Fibroblast of skin of right quadriceps (primary cell): ENCODE measurements around the gene MT1M.
A peak's percentile ranks its signal among the peaks of the same experiment; 100 is the strongest.

ENCODE experiments used
- DNase-seq: peaks from one replicate; pipeline ENCODE4 v3.0.0-alpha.2; 2013

MT1M gene

DNA sequence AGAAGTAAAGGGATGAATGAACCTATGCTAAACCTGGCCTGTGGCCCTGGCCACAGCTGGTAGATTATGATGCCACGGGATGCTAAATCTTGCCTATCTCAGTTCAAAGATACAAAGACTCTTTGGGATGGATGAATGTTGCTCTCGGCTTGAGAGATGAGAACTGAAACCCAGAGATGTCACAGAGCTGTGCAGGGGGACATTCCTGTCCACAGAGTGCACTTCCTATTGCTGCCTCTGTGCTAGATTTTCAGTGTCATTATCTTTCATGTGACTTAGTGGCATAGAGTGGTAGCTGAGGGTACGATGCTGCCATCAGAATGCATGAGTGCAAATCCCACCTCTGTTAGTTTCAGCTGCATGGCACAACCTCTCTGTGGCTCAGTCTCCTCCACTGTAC is 2.3 kb upstream of the MT1M start:
- no peak for DNase-seq

DNA sequence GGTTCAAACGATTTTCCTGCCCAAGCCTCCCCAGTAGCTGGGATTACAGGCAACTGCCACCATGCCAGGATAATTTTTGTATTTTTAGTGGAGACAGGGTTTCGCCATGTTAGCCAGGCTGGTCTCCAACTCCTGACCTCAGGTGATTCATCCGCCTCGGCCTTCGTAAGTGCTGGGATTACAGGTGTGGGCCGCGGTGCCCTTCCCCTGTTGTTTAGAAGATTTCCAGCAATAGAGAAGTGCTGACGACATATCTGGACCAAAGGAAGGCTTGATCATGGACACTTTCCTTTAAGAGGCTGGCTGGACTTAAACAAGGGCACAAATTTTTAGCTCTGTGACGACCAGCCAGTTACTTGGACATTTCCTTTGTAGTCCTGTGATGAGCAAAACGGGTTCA is 1.3 kb upstream of the MT1M start:
- no peak for DNase-seq

DNA sequence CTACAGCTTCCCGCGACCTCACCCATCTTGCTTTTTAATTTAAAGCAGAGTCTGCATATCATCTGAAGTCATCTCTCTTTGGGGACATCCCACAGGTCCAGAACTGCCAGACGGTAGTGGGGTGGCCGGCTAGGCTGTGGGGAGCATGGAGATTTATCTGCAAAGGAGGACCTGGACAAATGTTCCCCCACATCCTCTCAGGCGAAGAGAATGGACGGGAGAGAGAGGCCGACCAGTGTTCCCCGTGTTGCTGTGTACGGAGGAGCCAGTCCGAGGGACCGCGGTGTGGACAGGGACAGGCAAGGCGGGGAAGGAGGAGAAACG is 665 bp upstream of the MT1M start:
- DNase-seq: no peak

DNA sequence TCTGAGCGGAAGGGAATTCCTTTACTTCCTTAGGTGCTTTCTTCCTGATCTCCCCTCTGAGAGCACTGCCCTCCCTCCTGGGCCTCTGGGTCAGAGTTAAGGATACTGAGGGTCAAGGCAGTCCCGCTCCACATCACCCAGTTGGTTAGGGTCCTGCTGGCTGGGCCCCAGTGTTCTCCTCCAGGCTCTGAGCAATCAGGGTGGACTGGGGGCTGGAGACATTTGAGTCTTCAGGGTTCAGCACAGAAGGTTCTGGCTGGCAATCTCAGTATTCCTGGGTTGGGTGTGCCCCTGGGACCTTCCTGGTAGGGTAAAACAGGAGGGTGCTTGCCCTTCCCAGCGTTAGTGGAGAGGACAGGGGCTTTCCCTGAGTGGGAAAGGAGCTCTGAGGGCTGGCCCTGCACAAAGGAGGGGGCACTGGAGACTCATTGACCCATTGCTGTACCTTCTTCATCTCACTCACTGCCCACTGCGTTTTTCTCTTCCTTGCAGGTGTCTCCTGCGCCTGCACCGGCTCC is 448 bp downstream of the MT1M start:
- DNase-seq: no peak

DNA sequence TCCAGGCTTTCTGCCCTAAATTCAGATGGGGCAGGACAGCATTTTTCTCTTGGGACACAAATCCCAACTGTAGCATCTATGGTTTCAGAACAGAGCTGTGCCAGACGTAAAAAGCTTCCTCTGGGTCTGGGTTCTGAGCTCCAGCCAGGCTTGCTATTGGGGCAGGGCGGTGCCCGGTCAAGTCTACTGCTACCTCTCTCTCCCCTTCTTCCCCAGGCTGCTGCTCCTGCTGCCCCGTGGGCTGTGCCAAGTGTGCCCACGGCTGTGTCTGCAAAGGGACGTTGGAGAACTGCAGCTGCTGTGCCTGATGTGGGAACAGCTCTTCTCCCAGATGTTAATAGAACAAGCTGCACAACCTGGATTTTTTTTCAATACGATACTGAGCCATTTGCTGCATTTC is 1.1 kb downstream of the MT1M start:
- DNase-seq: no peak

DNA sequence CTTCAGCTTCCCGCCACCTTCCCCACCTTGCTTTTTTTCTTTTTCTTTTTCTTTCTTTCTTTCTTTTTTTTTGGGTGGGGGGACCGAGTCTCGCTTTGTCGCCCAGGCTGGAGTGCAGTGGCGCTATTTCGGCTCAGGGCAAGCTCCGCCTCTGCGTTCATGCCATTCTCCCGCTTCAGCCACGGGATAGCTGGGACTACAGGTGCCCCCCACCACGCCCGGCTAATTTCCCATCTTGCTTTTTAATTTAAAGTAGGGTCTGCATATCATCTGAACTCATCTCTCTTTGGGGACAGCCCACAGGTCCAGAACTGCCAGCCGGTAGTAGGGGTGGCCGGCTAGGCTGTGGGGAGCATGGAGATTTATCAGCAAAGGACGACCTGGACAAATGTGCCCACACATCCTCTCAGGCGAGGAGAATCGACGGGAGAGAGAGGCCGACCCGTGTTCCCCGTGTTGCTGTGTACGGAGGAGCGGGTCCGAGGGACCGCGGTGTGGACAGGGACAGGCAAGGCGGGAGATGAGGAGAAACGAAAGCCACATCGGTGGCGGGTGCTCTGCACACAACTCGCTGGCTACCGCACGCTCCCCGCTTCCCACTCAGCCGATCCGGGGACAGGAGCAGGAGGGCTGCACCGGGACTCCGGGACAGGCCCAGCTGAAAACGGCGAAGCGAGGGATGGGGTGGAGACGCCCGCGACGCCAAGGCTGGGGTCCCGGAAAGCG is 2.4 kb downstream of the MT1M start:
- DNase-seq: no peak

DNA sequence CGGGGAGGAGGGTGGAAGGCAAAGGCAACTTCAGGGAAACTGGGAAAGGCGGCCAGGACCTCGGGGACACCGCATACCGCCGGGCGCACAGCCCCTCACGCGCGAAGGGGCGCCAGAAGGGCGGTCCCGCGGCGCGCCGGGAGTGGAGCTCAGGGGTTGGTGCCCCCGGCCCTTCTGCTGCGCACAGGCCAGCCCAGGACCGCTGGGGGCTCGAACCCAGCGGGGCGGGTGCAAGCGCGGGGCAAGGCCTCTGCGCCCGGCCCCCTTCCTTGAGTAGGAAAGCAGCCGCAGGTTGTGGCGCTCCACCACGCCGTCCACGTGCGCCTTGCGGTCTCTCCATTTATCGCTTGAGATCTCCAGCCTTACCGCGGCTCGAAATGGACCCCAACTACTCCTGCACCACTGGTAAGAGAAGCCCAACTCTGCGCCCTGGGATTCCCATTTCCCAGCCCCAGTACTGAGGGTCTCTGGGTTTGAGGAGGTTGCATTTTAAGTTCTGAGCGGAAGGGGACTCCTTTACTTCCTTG is 3.0 kb downstream of the MT1M start:
- DNase-seq: no peak

DNA sequence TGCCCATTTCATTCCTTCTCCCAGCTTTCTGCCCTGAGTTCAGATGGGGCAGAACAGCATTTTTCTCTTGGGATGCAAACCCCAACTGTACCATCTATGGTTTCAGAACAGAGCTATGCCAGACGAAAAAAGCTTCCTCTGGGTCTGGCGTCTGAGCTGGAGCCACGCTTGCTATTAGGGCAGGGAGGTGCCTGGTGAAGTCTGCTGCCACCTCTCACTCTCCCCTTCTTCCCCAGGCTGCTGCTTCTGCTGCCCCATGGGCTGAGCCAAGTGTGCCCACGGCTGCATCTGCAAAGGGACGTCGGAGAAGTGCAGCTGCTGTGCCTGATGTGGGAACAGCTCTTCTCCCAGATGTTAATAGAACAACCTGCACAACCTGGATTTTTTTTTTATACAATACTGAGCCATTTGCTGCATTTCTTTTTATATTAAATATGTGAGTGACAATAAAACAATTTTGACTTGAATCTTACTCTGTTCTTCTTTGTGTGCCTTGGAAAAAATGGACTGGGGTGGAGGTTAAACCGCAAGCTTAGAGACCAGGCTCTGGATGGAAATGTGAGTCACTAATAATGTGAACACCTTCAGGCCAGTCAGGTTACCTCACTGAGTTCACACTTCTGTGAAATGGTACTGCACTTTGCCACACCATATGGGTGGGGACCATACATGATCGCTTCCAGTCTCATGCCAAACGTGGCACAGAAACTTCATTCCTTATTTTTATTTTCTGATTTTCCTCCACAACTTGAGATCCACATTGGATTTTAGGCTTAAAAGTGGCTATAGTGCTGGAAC is 4.4 kb downstream of the MT1M start:
- DNase-seq: no peak

DNA sequence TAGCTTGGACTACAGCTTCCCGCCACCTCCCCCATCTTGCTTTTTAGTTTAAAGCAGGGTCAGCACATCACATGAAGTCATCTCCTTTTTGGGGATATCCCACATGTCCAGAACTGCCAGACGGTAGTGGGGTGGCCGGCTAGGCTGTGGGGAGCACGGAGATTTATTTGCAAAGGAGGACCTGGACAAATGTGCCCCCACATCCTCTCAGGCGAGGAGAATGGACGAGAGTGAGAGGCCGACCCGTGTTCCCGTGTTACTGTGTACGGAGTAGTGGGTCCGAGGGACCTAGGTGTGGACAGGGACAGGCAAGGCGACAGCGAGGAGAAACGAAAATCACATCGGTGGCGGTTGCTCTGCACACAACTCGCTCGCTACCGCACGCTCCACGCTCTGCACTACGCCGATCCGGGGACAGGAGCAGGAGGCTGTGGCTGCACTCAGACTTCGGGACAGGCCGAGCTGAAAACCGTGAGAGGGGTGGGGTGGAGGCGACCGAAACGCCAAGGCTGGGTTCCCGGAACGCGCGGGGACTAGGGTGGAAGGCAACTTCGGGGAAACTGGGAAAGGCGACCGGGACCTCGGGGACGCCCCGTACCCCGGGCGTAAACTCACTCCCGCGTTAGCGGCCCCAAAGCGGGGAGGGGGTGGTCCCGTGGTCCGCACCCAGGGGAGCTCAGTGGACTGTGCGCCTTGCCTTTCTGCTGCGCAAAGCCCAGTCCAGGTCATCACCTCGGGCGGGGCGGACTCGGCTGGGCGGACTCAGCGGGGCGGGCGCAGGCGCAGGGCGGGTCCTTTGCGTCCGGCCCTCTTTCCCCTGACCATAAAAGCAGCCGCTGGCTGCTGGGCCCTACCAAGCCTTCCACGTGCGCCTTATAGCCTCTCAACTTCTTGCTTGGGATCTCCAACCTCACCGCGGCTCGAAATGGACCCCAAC is 5.6 kb downstream of the MT1M start, which contains the start of gene MT1A:
TSS of gene MT1A (plus strand) at position 853 of the 937 bp plus-strand sequence. CDS start at position 926, 73 bp downstream.
- no peak for DNase-seq

DNA sequence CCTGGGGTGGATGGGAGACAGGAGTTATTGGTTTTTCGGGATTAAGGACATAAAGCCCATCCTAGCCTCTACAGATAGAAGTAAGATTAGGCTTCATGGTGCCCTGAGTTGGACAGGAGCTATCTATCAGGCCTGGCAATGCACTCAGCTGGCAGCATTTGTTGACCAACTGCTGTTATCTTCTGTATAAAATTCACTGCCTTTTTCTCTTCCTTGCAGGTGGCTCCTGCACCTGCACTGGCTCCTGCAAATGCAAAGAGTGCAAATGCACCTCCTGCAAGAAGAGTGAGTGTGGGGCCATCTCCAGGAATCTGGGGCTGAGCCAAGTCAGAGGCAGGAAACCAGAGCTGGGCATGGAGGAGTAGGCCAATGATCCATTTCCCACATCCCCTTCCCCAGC is 6.6 kb downstream of the MT1M start:
- DNase-seq: no peak

DNA sequence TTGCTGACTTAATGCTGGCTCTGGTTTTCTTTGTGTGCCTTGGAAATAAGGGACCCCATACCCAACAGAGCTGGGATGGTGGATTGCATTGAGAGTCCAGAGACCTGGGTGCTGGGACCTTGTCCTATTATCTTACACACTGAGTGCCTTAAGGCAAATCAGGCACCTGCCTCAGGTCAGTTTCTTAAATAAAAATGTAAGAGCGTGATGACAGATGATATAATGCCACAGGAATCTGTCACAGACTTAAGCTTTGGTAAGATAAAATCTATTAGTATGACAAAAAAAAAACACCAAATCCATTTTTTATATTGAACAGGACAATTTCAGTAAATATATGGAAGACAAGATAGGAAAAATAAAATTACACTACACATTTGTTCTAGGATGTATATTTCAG is 7.6 kb downstream of the MT1M start:
- no peak for DNase-seq

DNA sequence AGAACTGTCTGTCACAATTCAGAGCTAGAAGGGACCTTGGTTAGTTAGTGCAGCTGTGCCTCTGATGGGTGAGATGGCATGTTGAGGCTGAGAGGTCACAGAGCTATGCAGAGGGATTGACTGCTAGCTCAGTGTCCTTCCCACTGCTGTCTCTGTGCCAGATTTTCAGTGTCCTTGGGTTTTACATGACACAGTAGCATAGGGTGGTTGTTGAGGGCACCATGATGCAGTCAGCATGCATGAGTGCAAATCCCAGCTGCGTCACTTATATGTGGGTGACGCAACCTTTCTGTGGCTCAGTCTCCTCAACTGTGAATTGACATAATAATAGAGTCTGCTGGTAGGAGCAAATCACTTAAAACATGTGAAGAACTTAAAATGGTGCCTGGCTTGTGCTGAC is 8.7 kb downstream of the MT1M start:
- no peak for DNase-seq

DNA sequence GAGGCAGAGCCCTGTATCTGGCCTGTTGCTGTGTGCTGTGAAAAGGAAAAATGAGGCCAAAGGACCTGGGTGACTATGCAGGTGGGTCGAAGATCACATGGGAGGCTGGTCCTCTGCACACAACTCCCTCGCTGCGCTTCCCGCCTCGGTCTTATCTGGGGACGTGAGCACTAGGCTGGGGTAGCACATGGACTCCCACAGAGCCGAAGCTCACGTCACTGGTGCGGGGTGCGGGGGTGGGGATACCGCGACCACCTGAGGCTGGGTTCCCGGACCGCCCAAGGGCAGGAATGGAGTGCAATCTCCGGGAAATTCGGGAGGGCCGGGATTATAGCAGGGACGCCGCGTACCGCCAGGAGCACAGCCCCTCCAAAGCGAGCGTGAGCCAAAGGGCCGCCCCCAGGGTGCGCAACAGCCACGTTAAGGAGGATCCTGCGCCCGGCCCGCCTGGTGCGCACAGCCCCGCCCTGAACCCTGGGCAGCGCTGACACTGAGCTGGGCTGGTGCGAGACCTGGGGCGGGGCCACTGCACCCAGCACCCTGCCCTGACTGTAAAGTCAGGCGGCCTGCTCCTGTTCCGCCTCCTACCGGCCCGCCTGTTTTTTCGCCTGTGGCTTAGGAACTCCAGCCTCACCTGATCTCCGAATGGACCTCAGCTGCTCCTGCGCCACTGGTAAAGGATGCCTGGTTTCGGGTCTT is 10.8 kb downstream of the MT1M start:
- peak; percentile 11 for DNase-seq

DNA sequence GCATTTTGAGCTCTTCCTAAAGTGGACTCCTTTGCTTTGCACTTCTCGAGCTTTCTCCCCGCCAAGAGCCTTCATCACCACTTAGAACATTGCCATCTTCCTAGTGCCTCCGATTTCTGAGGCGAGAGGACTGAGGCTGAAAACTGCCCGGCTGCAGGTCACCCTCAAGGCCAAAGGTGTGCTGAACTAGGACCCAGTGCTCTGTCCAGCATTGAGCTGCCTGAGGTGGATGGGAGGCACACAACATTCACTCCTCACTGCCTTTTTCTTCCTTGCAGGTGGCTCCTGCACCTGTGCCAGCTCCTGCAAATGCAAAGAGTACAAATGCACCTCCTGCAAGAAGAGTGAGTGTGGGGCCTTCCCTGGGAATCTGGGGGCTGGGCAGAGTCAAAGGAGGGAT is 11.4 kb downstream of the MT1M start:
- no peak for DNase-seq

DNA sequence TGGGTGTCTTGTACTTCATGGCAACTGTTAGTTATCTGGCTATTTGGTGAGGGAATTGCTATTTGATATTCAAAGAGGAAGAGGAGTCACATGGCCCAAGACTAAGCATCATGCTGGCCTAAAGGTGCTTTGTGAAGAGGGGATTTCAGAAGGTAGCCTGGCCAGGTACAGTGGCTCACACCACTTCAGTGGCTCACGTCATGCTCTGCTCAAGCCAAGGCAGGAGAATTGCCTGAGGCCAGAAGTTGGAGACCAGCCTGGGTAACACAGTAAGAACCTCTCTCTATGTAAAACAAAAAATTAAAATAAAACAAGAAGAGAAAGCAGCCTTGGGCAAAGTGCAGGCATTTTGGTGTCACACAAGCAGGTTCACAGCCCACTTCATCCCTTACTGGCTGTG is 12.9 kb downstream of the MT1M start:
- DNase-seq: no peak

DNA sequence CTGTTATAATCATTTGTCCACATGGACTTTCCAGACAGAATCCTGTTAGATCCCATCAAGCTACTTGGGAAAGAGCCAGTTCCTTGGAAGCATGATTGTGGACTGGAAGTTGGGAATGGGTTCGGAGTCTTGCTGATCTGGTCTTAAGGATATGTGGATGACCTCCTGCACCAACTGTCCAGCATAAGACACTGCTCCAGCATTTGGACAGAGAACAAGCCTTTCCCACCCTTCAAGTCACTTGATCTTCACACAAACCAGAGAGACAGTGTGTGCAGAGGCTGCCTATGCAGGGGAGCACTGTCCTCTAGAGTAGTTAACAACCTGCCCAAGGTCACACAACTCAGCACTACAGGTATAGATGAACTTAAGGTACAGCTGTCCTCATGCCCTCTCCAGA is 13.4 kb downstream of the MT1M start:
- no peak for DNase-seq

DNA sequence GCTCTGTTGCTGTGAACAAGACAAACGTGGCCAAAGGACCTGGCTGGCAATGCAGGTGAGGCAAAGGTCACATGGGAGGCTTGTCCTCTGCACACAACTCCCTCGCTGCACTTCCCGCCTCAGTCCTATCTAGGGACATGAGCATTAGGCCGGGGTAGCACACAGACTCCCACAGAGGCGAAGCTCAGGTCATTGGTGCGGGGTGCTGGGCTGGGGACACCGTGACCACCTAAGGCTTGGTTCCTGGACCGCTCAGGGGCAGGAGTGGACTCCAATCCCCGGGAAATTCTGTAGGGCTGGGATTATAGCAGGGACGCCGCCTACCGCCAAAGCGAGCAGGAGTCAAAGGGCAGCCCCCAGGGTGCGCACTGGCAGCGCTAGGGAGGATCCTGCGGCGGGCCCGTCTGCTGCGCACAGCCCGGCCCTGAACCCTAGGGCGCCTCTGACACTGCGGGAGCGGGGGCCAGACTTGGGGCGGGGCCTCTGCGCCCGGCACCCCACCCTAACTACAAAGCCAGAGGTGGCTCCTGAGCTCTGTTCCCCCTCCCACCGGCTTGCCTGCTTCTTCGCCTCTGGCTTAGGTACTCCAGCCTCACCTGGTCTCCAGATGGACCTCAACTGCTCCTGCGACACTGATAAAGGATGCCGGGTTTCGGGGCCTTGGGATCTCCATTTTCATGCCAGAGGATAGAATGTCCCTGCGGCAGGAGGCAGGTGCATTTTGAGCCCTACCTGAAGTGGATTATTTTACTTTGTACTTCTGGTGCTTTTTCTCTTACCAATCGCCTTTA is 15.4 kb downstream of the MT1M start:
- no peak for DNase-seq

DNA sequence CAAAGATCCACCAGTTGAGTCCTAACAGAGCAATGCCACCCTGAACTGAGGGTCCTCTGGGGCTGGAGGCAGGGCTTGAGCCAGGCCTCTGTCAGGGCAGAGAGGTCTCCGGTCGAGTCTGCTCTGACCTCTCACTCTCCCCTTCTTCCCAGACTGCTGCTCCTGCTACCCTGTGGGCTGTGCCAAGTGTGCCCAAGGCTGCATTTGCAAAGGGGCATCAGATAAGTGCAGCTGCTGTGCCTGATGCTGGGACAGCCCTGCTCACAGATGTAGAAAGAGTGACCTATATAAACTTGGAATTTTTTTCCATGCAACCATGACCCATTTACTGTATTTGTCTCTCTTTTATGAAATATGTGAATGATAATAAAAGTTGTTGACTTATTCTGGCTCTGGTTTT is 16.8 kb downstream of the MT1M start:
- no peak for DNase-seq

DNA sequence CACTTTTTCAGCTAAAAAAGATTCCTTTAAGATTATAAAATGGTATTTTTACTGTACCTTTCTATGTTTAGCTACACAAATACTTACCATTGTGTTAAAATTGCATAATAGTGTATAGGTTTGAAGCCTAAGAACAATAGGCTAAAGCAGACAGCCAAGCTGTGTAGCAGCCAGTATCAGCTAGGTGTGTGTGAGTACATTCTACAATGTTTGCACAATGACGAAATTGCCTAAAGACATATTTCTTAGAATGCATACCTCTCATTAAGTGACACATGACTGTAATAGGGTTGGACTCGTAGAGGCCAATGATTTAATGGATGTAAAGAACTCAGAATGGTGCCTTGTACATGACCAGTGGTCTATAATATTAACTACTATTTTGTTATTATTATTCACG is 17.4 kb downstream of the MT1M start:
- no peak for DNase-seq

DNA sequence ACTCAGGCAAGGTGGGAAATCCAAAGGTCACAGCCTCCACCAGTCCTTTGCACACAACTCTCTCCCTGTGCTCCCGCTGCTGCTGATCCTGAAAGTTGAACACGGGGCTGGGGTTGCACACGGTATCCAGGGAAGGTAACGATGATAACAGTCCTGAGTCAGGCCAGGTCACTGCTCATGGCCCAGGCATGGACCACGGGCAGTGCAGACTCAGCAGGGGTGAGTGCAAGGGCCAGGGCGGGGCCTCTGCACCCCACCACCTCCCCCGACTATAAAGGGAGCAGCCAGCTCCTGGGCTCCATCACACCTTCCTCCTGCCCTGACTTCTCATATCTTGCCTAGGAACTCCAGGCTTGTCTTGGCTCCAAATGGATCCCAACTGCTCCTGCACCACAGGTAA is 19.1 kb downstream of the MT1M start, which contains the start of gene MT1B:
TSS of gene MT1B (plus strand) at position 301 of the 400 bp plus-strand sequence. CDS start at position 369, 68 bp downstream.
- no peak for DNase-seq

DNA sequence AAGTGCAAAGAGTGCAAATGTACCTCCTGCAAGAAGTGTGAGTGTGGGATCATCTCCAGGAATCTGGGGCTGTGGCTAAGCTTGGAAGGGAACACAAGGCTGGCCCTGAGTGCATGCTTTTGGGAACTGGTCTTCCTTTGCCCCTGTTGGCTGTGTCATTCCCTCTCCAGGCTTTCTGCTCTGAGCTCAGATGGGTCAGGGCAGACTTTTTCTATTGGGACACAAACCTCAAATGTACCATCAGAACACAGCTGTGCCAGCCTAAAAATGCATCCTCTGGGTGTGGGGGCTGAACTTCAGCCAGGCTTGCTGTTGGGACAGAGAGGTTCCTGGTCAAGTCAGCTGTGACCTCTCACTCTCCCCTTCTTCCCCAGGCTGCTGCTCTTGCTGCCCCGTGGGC is 20.1 kb downstream of the MT1M start:
- no peak for DNase-seq
